ENCODE data around the gene DLK1. TPM values are rescaled to one million over a fixed set of nuclear protein-coding genes. Genes with fewer than 3 reads are reported as not detected.

Gene DLK1
- not detected for total RNA-seq

- DNase-seq, result no peak
- Mint-ChIP-seq H3K27ac (no peak within 1 kb of the TSS), H3K4me3 (no peak within 1 kb of the TSS), H3K4me1 (ENCODE audit: low read depth) (no peaks in the 10 kb centered on the region), H3K9me3 (ENCODE audit: insufficient read depth) (no peaks in the 10 kb centered on the region), H3K27me3 (ENCODE audit: low read depth) (peaks cover 33% of the 10 kb centered on the region), H3K36me3 (ENCODE audit: low read depth) (no peaks in the 10 kb centered on the region)
- ChIA-PET CTCF (no interaction called here), POLR2A (no interaction called here)
- no peak for ATAC-seq
Observed at GRCh38 chr14:100726550-100727085, at the start of gene DLK1. DLK1 (plus strand) TSS chr14:100726892; CDS start chr14:100727069, 177 bp downstream.

DNA sequence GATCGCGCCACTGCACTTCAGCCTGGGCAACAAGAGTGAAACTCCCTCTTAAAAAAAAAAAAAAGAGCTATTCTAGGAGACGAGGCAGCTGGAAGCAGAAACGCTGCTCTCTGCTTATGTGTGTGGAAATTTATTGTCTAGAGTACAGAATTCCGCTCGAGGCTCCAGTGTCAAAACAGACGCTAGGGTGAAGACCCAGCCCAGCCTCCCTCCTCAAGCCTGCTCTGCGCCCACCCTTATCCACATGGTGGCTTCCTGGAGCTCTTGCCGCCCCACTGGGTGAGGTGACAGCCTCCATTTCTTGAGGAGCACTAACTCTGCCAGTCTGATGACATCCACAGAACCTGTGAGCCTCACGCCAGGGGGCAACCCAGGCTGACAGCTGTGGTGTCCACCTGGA lies 49.5 kb upstream of the DLK1 start:
- POLR2A ChIA-PET, result no interaction called here

GRCh38 chr14:100677554-100678468 lies 48.9 kb upstream of the DLK1 start:
- no peak for ATAC-seq

More for the DNA sequence above, 49.5 kb upstream of the DLK1 start:
- Mint-ChIP-seq H3K27me3 (ENCODE audit: low read depth) (peaks cover 21% of the 10 kb centered on the region), H3K36me3 (ENCODE audit: low read depth) (no peaks in the 10 kb centered on the region), H3K9me3 (ENCODE audit: insufficient read depth) (no peaks in the 10 kb centered on the region), H3K4me1 (ENCODE audit: low read depth) (no peaks in the 10 kb centered on the region), H3K27ac (no peak overlapping the region), H3K4me3 (no peak overlapping the region)
- CTCF ChIA-PET, result interaction anchor here (1.2 to 1.9 kb wide), 2 partner anchors 13 to 32 kb away, joined by 3 to 6 read pairs; no protein-coding TSS in a partner anchor
- no peak for DNase-seq
- ATAC-seq, result no peak

GRCh38 chr14:100678469-100678828 lies 48.2 kb upstream of the DLK1 start:
- no peaks in the 10 kb centered on the region for H3K36me3 Mint-ChIP-seq (ENCODE audit: low read depth)
- DNase-seq (no peak), ATAC-seq (no peak)
- no peaks in the 10 kb centered on the region for H3K4me1 Mint-ChIP-seq (ENCODE audit: low read depth)
- ChIA-PET POLR2A (no interaction called here), CTCF (no interaction called here)
- no peak overlapping the region for H3K4me3 Mint-ChIP-seq
- H3K9me3 Mint-ChIP-seq (ENCODE audit: insufficient read depth), result no peaks in the 10 kb centered on the region
- no peak overlapping the region for H3K27ac Mint-ChIP-seq
- H3K27me3 Mint-ChIP-seq (ENCODE audit: low read depth), result peaks cover 12% of the 10 kb centered on the region

More at GRCh38 chr14:100677554-100678468, 48.9 kb upstream of the DLK1 start:
- Mint-ChIP-seq H3K9me3 (ENCODE audit: insufficient read depth) (no peaks in the 10 kb centered on the region), H3K4me3 (no peak overlapping the region), H3K27ac (no peak overlapping the region), H3K4me1 (ENCODE audit: low read depth) (no peaks in the 10 kb centered on the region), H3K27me3 (ENCODE audit: low read depth) (peaks cover 18% of the 10 kb centered on the region), H3K36me3 (ENCODE audit: low read depth) (no peaks in the 10 kb centered on the region)
- ChIA-PET POLR2A (interaction anchor here (0.6 kb wide), 1 partner anchor 29 kb away, joined by 5 read pairs; no protein-coding TSS in a partner anchor), CTCF (interaction anchor here (1.9 kb wide), 1 partner anchor 14 kb away, joined by 6 read pairs; no protein-coding TSS in a partner anchor)
- no peak for DNase-seq

GRCh38 chr14:100679153-100679552 lies 47.5 kb upstream of the DLK1 start:
- no peak for DNase-seq
- H3K4me1 Mint-ChIP-seq (ENCODE audit: low read depth), result no peaks in the 10 kb centered on the region
- no peaks in the 10 kb centered on the region for H3K9me3 Mint-ChIP-seq (ENCODE audit: insufficient read depth)
- ChIA-PET CTCF (no interaction called here), POLR2A (interaction anchor here (0.6 kb wide), 1 partner anchor 16 kb away, joined by 4 read pairs; no protein-coding TSS in a partner anchor)
- ATAC-seq, result no peak
- peaks cover 6% of the 10 kb centered on the region for H3K27me3 Mint-ChIP-seq (ENCODE audit: low read depth)
- no peak overlapping the region for H3K4me3 Mint-ChIP-seq
- H3K27ac Mint-ChIP-seq, result no peak overlapping the region
- H3K36me3 Mint-ChIP-seq (ENCODE audit: low read depth), result no peaks in the 10 kb centered on the region

DNA sequence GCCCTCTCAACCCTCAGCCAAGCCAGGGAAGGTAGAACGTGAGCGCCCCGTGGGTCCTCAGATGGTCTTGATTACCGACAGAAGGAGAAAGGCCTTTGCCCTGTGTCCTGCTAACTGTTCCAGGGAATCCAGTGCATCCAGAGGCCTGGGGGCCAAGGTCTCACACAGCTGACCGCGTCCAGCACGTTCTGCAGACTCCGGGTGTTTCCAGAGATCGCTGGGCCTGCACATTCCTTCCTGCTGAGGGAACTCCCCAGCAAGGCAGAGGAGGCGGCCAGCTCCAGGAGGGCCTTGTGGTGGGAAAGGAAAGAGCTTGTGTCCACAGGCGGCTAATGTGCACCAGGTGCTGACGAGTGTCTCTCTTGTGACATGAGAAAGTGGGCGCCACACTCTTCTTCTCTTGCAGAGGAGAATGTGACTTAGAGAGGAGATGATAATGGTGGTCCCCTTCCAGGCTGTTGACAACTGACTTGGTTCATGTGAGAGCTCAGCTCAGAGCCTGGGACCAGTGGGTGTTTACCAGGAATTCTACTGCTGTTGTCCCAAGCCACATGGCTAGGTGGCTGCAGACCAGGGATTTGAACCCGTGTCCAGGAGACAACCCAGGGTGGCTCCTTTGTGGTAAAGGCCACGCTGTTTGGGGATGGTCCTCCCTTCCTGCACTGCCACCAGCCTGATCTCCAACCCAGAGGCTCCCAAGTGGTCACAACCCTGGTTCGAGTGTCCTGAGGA lies 46.8 kb upstream of the DLK1 start:
- Mint-ChIP-seq H3K27me3 (ENCODE audit: low read depth) (no peaks in the 10 kb centered on the region), H3K27ac (no peak overlapping the region), H3K4me3 (no peak overlapping the region), H3K9me3 (ENCODE audit: insufficient read depth) (no peaks in the 10 kb centered on the region), H3K4me1 (ENCODE audit: low read depth) (no peaks in the 10 kb centered on the region), H3K36me3 (ENCODE audit: low read depth) (no peaks in the 10 kb centered on the region)
- no peak for ATAC-seq
- no peak for DNase-seq
- CTCF ChIA-PET, result no interaction called here
- POLR2A ChIA-PET, result interaction anchor here (0.6 kb wide), 1 partner anchor 17 kb away, joined by 4 read pairs; no protein-coding TSS in a partner anchor

DNA sequence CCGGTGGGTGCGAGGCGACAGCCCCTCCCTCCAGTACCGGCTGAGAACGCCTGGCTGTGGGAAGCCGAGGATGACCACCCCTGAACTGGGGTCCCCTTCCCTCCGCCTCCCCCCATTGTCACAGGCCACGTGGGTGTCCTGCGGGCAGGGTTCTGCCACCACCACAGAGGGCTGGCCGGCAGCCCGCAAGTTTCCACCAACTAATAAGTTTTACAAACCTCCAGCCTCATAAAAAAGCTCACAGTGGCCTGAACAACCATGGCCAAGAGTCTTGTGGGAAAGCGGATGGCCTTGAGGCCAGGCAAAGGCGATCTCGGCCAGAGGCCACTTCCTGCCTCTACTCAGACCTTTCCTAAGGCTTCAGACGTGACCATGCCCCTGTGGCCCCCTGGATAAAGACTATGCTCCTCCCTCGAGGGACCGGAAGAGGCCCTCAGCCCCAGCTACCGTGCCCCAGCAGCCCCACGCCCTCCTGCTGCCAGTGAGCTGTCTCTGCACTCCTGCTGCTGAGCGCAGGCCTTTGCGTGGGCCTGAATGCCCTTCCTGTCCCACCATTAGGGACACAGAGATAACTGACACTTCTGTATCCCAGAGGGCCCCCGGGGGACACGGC lies 46.1 kb upstream of the DLK1 start:
- DNase-seq (no peak), ATAC-seq (no peak)
- Mint-ChIP-seq H3K4me3 (no peak overlapping the region), H3K27me3 (ENCODE audit: low read depth) (no peaks in the 10 kb centered on the region), H3K9me3 (ENCODE audit: insufficient read depth) (no peaks in the 10 kb centered on the region), H3K36me3 (ENCODE audit: low read depth) (no peaks in the 10 kb centered on the region), H3K27ac (no peak overlapping the region), H3K4me1 (ENCODE audit: low read depth) (no peaks in the 10 kb centered on the region)
- ChIA-PET CTCF (no interaction called here), POLR2A (no interaction called here)

- no peak overlapping the region for H3K27ac Mint-ChIP-seq
- H3K9me3 Mint-ChIP-seq (ENCODE audit: insufficient read depth), result no peaks in the 10 kb centered on the region
- DNase-seq, result no peak
- H3K4me1 Mint-ChIP-seq (ENCODE audit: low read depth), result no peaks in the 10 kb centered on the region
- no peaks in the 10 kb centered on the region for H3K27me3 Mint-ChIP-seq (ENCODE audit: low read depth)
- no peak overlapping the region for H3K4me3 Mint-ChIP-seq
- ChIA-PET CTCF (no interaction called here), POLR2A (no interaction called here)
- H3K36me3 Mint-ChIP-seq (ENCODE audit: low read depth), result no peaks in the 10 kb centered on the region
- ATAC-seq, result no peak
Observed at GRCh38 chr14:100681111-100681510, 45.6 kb upstream of the DLK1 start.

GRCh38 chr14:100682749-100683148 lies 43.9 kb upstream of the DLK1 start:
- Mint-ChIP-seq H3K4me3 (no peak overlapping the region), H3K27ac (no peak overlapping the region), H3K9me3 (ENCODE audit: insufficient read depth) (no peaks in the 10 kb centered on the region), H3K36me3 (ENCODE audit: low read depth) (no peaks in the 10 kb centered on the region), H3K27me3 (ENCODE audit: low read depth) (no peaks in the 10 kb centered on the region), H3K4me1 (ENCODE audit: low read depth) (no peaks in the 10 kb centered on the region)
- CTCF ChIA-PET, result no interaction called here
- ATAC-seq (no peak), DNase-seq (no peak)
- POLR2A ChIA-PET, result no interaction called here

GRCh38 chr14:100683578-100683977 lies 43.1 kb upstream of the DLK1 start:
- ATAC-seq (no peak), DNase-seq (no peak)
- Mint-ChIP-seq H3K4me1 (ENCODE audit: low read depth) (no peaks in the 10 kb centered on the region), H3K27me3 (ENCODE audit: low read depth) (no peaks in the 10 kb centered on the region), H3K36me3 (ENCODE audit: low read depth) (no peaks in the 10 kb centered on the region), H3K4me3 (no peak overlapping the region), H3K27ac (no peak overlapping the region), H3K9me3 (ENCODE audit: insufficient read depth) (no peaks in the 10 kb centered on the region)
- ChIA-PET POLR2A (no interaction called here), CTCF (interaction anchor here (0.6 kb wide), 1 partner anchor 61 kb away, joined by 3 read pairs; no protein-coding TSS in a partner anchor)

DNA sequence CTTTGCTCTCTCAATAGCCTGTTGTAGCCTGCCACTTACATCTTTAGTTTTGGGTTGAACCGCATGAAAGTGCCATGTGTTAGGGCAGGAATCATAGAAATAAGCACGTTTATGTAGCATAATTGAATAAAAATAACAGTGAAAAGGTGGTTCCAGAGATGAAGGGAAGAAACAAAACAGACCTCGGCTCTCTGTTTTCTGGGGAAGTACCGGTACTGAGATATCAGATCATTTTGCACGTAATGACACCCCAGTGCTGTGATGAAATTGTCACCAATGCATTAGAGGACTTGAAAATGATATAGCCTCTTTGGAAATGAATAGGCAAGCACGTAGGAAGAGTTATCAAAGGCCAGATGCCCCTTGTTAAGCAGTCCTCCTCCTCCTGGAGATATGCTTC lies 42.5 kb upstream of the DLK1 start:
- Mint-ChIP-seq H3K9me3 (ENCODE audit: insufficient read depth) (no peaks in the 10 kb centered on the region), H3K36me3 (ENCODE audit: low read depth) (no peaks in the 10 kb centered on the region), H3K4me3 (no peak overlapping the region), H3K27ac (no peak overlapping the region), H3K27me3 (ENCODE audit: low read depth) (no peaks in the 10 kb centered on the region), H3K4me1 (ENCODE audit: low read depth) (no peaks in the 10 kb centered on the region)
- DNase-seq (no peak), ATAC-seq (no peak)
- ChIA-PET POLR2A (no interaction called here), CTCF (interaction anchor here (0.6 kb wide), 1 partner anchor 62 kb away, joined by 3 read pairs; no protein-coding TSS in a partner anchor)
